DMS 273 (cell line): ENCODE results near the gene ADM.

Experiments
- DNase-seq: peaks from one replicate; lab custom pipeline; 2025; ENCODE audit not compliant: unreplicated experiment; lab: John Stamatoyannopoulos, UW

Gene ADM

DNA sequence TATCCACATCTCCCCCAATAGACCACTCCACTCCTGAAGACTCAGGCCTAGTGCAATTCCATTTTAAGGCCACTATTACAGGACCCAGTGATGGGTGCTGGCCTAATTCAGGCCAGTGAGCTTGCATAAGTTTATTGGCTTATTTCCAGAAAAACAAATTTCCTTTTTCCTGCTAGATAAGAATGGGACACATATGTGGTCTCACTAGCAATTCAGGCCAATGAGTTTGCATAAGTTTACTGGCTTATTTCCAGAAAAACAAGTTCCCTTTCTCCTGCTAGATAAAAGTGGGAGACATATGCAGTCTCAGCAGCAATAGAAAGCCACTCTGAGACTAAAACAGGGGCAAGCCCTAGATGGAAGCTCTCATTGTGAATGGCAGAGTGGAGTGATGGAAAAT lies 22.4 kb downstream of the ADM start:
- DNase-seq, result no peak

DNA sequence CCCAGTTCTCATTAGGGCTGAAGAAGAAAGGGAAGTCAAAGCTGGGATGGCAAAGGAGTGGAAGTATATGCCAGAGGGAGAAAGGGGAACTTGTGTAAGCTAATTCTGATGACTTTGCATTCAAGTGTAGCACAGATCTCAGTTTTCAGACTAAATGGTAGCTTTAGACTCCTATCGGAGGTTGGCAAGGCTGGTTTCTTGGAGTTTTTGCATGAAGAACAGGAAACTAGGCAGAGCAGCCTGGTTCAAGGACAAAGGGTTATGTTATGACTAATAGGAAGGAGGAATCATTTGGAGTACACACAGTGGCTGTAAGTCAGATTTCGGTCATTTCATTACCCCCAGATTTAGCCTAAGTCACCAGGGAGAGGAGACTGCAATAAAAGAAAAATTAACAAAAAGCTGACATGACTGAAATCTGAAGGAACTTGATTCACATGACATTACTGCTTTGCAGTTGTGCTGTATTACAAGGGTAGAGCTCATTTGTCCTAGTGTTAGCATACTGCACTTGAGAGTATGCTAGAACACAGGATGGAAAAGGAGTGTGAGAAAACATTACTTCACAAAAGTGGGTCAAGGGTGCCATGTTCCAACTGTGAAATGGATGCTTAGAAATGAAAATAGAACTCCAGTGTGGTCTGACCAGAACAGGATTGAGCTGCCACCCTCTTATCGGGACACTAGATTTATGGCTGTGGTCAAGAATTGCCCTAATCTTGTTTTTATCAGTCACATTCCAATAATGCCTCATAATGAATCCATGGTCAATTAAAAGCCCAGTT lies 23.6 kb downstream of the ADM start:
- no peak for DNase-seq

- DNase-seq, result no peak
Measured at GRCh38 chr11:10329356-10329755, 24.5 kb downstream of the ADM start.

GRCh38 chr11:10329935-10330334 lies 25.1 kb downstream of the ADM start:
- DNase-seq, result no peak

DNA sequence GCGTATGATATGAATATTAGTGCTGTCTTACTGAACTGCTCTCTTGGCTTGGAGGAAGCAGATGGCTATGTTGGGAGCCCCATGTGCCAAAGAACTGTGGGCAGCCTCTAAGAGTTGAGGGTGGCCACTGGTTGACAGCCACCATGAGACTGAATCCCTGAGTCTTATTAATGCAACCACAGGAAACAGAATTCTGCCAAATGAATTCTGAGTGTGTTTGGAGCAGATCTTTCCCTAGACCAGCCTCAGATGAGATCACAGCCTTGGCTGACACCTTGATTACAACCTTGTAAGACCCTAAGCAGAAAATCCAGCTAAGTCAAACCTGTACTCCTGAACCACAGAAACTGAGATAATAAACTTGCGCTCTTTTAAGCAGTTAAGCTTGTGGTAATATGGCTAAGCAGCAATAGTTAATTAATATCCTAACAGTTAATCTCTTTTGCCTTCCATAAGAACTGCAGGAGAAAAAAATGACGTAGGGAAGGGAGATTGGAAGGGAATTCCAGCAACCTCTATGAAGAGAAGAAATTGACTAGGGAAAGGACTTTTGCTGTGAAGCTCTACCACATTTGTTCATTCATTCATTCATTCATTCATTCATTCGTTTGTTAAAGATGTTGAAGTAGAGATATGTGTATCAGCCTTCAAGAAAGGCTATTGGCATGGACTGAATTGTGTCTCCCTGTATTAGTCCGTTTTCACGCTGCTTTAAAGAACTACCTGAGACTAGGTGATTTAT lies 26.8 kb downstream of the ADM start:
- DNase-seq, result no peak

GRCh38 chr11:10333490-10333889 lies 28.6 kb downstream of the ADM start:
- DNase-seq, result no peak

DNA sequence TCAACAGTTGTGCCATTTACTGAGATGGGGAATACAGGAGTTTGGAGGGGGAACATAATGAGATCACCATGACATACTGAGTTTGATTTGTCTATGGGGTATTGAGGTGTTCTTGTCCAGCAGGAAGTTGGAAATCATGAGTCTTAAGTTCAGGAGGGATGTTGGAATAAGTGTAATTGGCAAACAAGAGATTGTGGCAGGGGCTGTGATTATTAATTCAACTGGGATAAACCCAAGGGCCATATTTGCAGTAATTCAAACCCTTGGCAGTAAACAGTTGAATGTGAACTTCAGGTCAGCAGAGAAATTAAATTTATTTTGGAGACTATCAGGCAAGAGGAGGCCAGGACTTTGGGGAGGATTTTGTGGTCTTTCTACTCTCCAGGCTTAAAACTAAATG lies 33.4 kb downstream of the ADM start:
- DNase-seq, result no peak

- no peak for DNase-seq
Measured at GRCh38 chr11:10348650-10349280, 43.9 kb downstream of the ADM start.

GRCh38 chr11:10349281-10349665 lies 44.4 kb downstream of the ADM start:
- DNase-seq, result no peak

DNA sequence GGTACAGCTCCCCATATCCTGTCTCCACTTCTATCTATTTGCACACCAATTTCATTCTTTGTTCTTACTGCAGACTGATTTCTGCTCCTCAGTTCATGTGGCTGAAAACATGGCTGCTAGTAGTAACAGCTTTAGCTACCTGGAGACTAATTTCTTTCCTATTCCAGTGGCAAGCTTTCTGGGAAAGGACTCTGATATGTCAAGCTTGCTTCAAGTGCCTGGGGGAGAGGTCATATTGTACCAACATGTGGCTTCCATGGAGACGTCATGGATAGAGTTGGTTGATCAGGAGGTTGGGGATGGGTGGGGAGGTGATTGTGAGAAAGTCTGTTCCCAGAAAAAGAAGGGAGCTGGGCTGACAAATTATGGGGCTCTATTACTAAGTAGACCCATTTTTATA lies 44.9 kb downstream of the ADM start:
- no peak for DNase-seq

DNA sequence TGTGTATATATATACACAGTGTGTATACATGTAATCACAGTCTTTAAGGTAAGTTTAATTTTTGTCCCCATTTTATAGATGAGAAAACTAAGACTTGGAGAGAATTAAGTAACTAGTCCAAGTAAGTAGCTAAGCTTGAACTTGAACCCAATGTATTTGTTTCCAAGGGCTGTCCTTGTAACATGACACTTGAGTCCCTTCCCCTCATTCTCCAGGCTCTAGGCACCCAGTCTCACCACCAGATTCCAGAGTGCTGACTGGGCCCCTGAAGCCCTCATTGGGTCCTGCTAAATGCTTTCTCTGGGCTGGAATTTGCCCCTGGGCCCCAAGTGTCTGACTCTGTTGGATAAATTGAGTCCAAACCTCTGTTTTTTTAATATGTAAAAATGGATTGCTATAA lies 45.5 kb downstream of the ADM start:
- no peak for DNase-seq

- no peak for DNase-seq
Measured at GRCh38 chr11:10351435-10351764, 46.5 kb downstream of the ADM start.

GRCh38 chr11:10351765-10352641 lies 47.1 kb downstream of the ADM start:
- peak; percentile 57 for DNase-seq

- no peak for DNase-seq
Measured at GRCh38 chr11:10352921-10353550, 48.2 kb downstream of the ADM start.

- no peak for DNase-seq
Measured at GRCh38 chr11:10354389-10354788, 49.5 kb downstream of the ADM start.

DNA sequence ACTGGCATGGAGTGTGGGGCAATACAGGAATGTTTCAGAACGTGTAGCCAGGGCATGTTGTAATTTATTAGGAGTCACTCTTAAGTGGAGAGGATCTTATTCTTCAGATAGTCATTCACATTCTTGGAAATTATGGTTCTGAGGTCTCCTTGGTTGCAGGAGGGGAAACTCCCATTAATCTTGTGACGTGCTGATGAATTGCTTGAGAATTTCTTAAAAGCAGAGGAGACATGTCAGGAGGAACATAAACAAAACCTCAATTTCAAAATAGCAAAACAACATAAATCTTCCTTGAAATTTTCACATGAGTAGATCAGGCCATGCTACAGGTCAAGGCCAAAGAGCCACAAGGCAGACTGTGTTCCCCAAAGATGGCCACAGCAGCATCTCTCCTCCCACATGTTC lies 50.4 kb downstream of the ADM start:
- no peak for DNase-seq

DNA sequence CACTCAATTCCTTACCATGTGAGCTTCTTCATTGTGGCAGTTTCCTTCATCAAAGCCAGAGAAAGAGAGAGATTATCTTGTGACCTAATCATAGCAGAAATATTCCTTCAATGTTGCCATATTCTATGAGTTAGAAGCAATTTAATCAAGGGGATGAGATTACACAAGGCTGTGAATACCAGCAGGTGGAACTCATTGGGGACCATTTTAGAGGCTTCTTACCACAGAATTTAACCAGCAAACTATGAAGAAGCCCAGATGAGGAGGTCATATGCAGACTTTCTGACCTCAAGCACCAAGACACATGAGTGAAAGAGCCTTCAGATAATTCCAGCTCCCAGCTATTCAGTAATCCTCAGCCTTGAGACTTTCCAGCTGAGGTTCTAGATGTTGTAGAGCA lies 51.3 kb downstream of the ADM start:
- DNase-seq, result no peak
